Neutrophil (primary cell): ENCODE measurements around the gene PPP5C.

Experiments used
- H3K27ac ChIP-seq: fragments of 200-600 bp; sonication (generic); 2 replicates; pipeline ENCODE4 v1.5.1; 2016; ENCODE audit warnings: mild to moderate bottlenecking, moderate library complexity
- H3K27me3 ChIP-seq: fragments of 200-600 bp; sonication (generic); 2 replicates; pipeline ENCODE4 v1.6.0; 2016; ENCODE audit warnings: mild to moderate bottlenecking
- H3K36me3 ChIP-seq: fragments of 200-600 bp; sonication (generic); 2 replicates; pipeline ENCODE4 v1.5.1; 2017
- H3K4me1 ChIP-seq, 2 experiments: fragments of 200-600 bp in 1 of 2; sonication (generic) in 1 of 2; 1 replicate in 1 of 2; 2 replicates in 1 of 2; pipeline versions ENCODE4 v1.5.1 to v1.6.1; 2013 to 2016; ENCODE audit warnings: low read depth in 1 of 2, low read length in 1 of 2, mild to moderate bottlenecking in 1 of 2, moderate library complexity in 1 of 2; ENCODE audit not compliant: control insufficient read depth in 1 of 2, insufficient read depth in 1 of 2
- H3K4me3 ChIP-seq, 2 experiments: fragments of 200-600 bp in 1 of 2; sonication (generic) in 1 of 2; 1 replicate in 1 of 2; 2 replicates in 1 of 2; pipeline ENCODE4 v1.5.1; 2013 to 2016; ENCODE audit warnings: low read depth in 1 of 2, low read length in 1 of 2, mild to moderate bottlenecking in 1 of 2, moderate library complexity in 1 of 2
- H3K9me3 ChIP-seq: fragments of 200-600 bp; sonication (generic); 2 replicates; pipeline ENCODE4 v1.5.1; 2016
- TF ChIP-seq, protein P1 (sequence below): fragments of 200-600 bp; sonication (generic); IDR thresholded peaks from 2 replicates; pipeline ENCODE4 v1.5.1; 2016; ENCODE audit warnings: antibody characterized with exemption

PPP5C gene

DNA sequence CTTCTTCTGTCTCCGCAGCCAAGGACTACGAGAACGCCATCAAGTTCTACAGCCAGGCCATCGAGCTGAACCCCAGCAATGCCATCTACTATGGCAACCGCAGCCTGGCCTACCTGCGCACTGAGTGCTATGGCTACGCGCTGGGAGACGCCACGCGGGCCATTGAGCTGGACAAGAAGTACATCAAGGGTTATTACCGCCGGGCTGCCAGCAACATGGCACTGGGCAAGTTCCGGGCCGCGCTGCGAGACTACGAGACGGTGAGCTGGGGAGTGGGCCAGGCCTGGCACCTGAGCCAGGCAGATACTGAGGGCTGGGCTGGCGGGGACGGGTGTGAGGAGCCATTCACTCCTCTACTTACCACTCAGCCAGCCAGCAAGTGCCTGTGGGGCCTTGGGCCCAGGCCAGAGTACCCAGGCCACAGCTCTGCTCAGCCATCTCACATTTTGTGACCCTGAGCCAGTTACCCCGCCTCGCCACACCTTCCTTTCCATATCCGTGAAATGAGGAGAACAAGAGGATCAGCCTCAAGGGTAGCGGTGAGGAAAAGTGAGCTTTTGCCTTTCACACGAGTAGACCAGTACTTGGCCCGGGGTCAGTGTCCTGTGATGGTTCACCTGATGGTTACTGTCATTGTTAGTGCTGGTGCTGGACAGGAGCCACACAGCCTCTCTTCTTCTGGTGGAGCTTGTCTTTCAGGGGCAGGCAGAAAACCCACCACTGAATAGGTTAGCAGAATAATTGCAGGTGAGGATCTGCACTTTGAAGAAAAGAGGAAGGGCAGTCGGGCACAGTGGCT, 7.0 kb downstream of the PPP5C start:
- peaks cover 19 to 22% of the 10 kb centered on the region in 2 experiments for H3K4me1 ChIP-seq

DNA sequence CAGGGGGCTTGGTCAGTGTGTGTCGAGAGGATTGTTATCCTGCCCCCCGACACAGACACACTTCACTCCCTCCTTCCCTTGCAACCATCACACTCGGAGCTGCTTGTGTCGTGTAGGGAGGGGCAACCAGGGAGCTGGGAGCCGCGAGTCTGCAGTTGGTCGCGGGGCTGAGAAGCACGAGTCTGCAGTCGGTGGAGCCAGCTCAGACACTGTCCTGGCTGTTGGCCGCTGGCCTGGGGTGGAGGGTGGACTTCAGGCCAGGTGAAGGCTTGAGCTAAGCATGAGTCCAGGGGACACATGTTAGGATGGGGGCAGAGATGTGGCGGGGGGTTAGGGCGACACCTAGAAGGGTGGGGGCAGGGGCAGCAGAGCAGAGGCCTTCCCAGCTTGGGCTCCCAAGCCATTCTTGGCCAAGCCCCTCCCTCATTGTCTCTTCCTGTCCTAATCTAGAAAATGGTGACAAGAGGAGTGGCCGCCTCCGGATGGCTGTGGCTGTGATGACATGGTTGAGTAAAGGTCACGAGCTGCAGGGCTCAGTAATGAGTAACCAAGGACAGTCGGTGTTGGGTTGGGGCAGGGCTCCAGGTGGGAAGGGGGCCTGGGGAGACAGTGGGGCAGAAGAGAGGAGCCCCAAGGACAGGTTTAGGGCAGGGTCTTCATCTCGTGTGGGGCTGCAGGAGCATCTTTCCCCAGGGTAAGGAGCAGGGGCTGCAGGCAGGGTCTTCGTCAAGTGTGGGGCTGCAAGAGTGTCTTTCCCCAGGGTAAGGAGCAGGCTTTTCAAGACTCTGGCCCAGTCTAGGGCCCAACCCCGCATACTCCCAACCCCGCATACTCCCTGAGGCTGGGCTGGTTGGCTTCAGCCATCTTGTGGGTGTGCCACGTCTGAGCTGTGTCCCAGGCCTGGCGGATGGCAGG, 8.6 kb downstream of the PPP5C start:
- Histone ChIP-seq H3K36me3 (peaks cover 37% of the 10 kb centered on the region), H3K9me3 (no peaks in the 10 kb centered on the region), H3K27ac (no peak overlapping the region), H3K4me3 (no peak overlapping the region), H3K4me1 (peaks cover 11 to 13% of the 10 kb centered on the region in 2 experiments), H3K27me3 (no peaks in the 10 kb centered on the region)
- TF ChIP-seq, protein P1, sequence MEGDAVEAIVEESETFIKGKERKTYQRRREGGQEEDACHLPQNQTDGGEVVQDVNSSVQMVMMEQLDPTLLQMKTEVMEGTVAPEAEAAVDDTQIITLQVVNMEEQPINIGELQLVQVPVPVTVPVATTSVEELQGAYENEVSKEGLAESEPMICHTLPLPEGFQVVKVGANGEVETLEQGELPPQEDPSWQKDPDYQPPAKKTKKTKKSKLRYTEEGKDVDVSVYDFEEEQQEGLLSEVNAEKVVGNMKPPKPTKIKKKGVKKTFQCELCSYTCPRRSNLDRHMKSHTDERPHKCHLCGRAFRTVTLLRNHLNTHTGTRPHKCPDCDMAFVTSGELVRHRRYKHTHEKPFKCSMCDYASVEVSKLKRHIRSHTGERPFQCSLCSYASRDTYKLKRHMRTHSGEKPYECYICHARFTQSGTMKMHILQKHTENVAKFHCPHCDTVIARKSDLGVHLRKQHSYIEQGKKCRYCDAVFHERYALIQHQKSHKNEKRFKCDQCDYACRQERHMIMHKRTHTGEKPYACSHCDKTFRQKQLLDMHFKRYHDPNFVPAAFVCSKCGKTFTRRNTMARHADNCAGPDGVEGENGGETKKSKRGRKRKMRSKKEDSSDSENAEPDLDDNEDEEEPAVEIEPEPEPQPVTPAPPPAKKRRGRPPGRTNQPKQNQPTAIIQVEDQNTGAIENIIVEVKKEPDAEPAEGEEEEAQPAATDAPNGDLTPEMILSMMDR: no peak

More for the DNA sequence above, 7.0 kb downstream of the PPP5C start:
- Histone ChIP-seq H3K9me3 (no peaks in the 10 kb centered on the region), H3K36me3 (peaks cover 37% of the 10 kb centered on the region), H3K27me3 (no peaks in the 10 kb centered on the region), H3K4me3 (no peak overlapping the region), H3K27ac (no peak overlapping the region)
- TF ChIP-seq, protein P1: no peak

DNA sequence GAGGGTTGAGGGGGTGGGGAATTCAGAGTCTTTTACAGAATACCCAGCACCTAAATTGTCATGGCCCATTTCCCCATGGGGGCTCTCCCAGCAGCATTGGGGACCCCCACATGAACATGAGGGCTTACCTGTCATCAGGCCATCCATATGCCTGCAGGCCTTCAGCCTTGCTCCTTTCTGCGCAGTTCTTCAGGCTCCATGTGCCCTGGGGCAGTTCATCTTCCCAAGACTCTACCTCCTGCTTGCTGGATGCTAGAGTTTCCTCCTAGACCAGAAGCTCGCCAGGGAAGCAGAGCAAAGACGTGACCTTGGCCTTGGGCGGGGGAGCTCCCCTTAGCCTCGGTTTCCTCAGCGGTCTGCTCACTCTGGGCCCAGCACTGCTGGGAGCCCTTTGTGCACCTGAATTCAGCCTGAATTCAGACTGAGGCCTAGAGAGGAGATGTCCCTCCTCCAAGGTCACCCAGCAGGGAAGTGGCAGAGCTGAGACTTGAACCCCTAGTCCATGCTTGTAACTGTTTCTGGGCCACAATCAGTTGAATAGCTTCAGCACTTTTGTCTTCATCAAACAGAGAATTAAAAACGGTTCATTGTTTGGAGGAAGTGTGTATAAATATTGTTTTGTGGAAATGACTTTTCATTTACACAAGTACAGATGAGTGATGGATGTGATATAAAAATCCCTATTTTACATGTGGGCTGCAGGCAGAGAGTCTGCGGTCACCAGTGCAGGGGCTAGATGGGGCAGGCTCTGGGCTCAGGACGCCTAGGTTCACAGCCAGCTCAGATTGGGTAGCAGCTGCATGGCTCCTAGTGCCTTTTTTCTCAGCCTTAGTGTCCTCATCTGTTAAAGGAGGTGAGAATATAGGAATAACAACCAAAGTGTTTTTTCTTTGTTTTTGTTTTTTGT, 9.5 kb downstream of the PPP5C start:
- H3K27me3 ChIP-seq: no peaks in the 10 kb centered on the region
- TF ChIP-seq, protein P1: no peak
- H3K36me3 ChIP-seq: peaks cover 37% of the 10 kb centered on the region
- H3K9me3 ChIP-seq: no peaks in the 10 kb centered on the region
- H3K4me1 ChIP-seq: peaks cover 2 to 4% of the 10 kb centered on the region in 2 experiments
- no peak overlapping the region for H3K27ac ChIP-seq
- H3K4me3 ChIP-seq: no peak overlapping the region

DNA sequence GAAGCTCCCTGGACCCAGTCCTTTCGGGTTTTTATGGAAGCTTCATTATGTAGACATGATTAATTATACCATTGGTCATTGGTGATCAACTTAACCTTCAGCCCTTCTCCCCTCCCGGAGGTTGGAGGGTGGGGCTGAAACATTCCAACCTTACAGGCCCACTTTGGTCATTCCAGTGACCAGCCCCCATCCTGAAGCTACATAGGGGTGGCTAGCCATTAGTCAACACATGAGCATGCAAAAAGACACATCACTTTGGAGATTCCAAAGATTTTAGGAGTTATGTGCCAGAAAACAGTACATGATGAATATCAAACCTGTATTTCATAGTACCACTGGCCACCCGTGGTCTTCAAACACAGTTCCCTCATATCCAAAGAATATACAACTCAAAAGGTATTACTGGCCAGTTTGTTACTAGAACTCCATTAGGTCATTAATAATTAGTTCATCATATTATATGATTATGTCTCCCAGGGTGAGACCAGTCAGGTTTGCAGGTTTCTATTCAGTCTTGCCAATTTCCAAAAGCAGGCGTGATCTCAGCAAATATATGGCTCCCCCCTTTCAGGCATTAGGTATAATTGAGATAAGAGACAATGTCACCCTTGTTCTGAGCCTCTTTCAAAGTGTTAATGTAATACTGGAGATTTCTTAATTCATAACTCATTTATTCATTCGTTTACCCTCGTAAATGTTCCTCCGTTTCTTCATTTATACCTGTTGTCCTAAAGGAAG, 11.1 kb downstream of the PPP5C start:
- no peak overlapping the region for H3K4me3 ChIP-seq
- H3K27me3 ChIP-seq: no peaks in the 10 kb centered on the region
- H3K36me3 ChIP-seq: peaks cover 37% of the 10 kb centered on the region
- TF ChIP-seq, protein P1: no peak
- H3K27ac ChIP-seq: no peak overlapping the region
- no peaks in the 10 kb centered on the region for H3K9me3 ChIP-seq
- no peaks in the 10 kb centered on the region for H3K4me1 ChIP-seq
